Epithelial cell of esophagus (primary cell): Measurements from ENCODE around the gene SAMD11.
A peak's percentile ranks its signal among the peaks of the same experiment; 100 is the strongest.

ENCODE experiments used
- DNase-seq: peaks from one replicate; pipeline ENCODE4 v3.0.0; 2010; ENCODE audit warnings: low read depth
- H3K4me3 ChIP-seq: 2 replicates; pipeline ENCODE4 v1.5.1; 2011; ENCODE audit warnings: mild to moderate bottlenecking, low read length, control low read depth
- TF ChIP-seq, protein P1 (sequence below): IDR thresholded peaks from 2 replicates; pipeline ENCODE4 v1.5.1; 2011; ENCODE audit warnings: low read depth, mild to moderate bottlenecking, low read length, control low read depth, inconsistent platforms; ENCODE audit not compliant: insufficient read depth; ENCODE audit errors: missing control alignments

The SAMD11 gene

DNA sequence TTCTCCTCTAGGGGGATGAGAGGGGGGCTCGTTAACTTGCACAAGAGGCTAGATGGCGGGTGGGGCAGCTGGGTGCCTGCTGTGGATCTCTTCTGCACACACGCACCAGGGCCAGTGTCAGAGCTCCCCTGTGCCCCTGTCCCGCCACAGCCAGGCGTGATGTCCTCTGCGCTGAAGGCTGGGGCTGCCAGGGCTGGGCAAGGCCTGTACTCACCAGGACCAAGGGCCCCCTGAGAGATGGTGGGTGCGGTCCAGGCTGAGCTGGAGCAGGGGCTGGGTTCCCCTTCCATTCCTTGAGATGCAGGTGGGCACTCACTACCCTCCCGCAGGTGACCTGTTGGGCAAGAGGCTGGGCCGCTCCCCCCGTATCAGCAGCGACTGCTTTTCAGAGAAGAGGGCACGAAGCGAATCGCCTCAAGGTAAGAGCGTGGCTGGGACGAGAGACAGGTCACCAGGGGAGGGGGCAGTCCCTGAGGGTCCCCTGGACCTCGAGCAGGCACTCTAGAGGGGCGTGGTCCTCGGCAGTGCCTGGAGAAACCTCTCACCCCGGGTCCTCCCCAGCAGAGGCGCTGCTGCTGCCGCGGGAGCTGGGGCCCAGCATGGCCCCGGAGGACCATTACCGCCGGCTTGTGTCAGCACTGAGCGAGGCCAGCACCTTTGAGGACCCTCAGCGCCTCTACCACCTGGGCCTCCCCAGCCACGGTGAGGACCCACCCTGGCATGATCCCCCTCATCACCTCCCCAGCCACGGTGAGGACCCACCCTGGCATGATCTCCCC is 15.2 kb downstream of the SAMD11 start:
- TF ChIP-seq, protein P1, sequence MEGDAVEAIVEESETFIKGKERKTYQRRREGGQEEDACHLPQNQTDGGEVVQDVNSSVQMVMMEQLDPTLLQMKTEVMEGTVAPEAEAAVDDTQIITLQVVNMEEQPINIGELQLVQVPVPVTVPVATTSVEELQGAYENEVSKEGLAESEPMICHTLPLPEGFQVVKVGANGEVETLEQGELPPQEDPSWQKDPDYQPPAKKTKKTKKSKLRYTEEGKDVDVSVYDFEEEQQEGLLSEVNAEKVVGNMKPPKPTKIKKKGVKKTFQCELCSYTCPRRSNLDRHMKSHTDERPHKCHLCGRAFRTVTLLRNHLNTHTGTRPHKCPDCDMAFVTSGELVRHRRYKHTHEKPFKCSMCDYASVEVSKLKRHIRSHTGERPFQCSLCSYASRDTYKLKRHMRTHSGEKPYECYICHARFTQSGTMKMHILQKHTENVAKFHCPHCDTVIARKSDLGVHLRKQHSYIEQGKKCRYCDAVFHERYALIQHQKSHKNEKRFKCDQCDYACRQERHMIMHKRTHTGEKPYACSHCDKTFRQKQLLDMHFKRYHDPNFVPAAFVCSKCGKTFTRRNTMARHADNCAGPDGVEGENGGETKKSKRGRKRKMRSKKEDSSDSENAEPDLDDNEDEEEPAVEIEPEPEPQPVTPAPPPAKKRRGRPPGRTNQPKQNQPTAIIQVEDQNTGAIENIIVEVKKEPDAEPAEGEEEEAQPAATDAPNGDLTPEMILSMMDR, result no peak
- DNase-seq, result no peak
- H3K4me3 ChIP-seq, result no peak overlapping the region

DNA sequence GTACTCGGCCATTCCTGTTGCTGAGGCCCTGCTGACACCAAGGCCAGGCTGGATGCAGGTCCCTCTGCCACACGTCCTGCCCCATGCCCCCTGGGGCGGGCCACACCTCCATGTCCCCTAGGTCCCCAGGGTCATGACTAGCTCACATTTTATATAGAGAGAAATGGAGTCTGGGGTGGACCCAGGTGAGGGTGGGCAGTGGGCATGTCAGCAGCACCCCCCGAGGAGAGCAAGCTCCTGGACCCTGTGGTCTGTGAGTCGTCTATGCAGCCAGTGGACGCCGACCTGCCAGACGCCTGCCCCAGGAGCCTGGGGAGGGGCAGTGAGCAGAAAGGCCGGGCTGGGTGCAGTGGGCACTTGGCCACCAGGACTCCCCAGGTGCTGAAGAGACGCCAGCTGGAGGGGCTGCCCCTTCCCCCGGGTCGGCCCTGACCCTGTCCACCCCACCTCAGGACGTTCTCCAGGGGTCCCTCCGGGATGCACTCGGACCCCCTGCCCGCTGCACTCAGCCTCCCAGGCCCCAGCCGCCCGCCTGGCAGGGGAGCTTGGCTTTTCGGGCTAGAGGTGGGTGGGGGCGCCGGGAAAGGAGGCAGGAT is 15.9 kb downstream of the SAMD11 start:
- no peak for DNase-seq
- H3K4me3 ChIP-seq, result no peak overlapping the region
- TF ChIP-seq, protein P1, result no peak

DNA sequence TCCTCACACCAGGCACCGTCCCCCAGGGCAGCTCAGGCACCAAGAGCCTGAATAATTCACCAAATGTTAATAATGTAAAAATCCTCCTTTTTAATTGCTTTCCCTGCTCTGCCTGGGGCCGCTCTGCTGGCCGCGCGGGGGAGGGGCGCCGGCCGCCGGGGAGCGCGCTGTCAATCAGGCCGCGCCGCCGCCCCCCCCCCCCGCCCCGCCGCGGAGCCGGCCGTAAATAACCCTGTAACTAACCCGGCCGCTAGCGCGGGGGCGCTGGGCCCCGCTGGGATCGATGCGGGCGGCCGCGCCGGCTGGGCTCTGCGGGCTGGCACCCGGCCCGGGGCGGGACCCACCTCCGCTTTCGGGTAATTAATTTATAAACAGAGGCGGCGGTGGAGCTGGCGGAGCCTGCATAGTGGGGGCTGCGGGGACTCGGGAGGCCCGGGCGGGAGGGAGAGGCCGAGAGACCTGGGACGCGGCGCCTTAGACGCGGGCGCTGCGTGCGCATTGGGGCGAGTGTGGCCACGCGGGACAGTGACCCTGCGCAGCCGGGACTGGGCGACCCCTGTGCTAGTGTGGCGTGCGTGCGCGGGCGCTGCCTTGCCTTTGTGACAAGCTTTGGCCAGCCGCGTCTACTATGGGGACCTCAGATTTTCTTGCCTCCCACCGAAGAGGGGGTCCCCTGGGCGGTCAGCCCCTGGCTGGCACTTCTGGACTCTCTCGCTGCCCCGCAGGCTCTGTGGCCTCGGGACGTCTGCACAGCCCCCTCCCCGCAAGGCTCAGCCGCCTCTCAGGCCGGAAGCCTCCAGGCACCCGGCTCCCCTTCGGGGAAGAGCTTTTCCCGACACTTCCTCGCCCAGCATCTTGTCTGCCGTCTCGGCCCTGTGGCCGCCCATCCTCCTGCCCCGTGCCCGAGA is 16.6 kb downstream of the SAMD11 start:
- TF ChIP-seq, protein P1, result no peak
- peak overlapping the region; percentile 13 for H3K4me3 ChIP-seq
- DNase-seq, result peak; percentile 19

DNA sequence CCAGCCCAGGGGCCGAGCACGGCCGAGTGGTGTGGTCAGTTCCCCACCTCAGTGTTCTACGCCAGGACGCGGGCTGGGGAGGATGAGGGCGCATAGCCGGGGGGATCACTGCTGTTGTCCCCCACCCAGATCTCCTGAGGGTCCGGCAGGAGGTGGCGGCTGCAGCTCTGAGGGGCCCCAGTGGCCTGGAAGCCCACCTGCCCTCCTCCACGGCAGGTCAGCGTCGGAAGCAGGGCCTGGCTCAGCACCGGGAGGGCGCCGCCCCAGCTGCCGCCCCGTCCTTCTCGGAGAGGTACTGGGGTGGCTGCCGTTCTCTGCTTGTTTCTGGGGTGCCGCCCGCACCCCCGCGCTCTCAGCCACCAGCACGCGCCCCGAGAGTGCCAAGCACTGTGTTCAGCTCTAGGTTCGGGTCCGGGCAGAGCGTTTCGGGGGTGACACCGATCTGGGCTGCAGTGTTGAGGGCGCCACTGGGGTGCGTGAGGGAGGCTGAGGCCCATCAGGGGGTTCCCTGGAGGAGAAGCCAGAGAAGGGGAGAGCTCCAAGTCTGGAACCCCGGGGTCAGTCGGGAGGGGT is 17.4 kb downstream of the SAMD11 start:
- TF ChIP-seq, protein P1, result no peak
- no peak for DNase-seq
- H3K4me3 ChIP-seq, result no peak overlapping the region

DNA sequence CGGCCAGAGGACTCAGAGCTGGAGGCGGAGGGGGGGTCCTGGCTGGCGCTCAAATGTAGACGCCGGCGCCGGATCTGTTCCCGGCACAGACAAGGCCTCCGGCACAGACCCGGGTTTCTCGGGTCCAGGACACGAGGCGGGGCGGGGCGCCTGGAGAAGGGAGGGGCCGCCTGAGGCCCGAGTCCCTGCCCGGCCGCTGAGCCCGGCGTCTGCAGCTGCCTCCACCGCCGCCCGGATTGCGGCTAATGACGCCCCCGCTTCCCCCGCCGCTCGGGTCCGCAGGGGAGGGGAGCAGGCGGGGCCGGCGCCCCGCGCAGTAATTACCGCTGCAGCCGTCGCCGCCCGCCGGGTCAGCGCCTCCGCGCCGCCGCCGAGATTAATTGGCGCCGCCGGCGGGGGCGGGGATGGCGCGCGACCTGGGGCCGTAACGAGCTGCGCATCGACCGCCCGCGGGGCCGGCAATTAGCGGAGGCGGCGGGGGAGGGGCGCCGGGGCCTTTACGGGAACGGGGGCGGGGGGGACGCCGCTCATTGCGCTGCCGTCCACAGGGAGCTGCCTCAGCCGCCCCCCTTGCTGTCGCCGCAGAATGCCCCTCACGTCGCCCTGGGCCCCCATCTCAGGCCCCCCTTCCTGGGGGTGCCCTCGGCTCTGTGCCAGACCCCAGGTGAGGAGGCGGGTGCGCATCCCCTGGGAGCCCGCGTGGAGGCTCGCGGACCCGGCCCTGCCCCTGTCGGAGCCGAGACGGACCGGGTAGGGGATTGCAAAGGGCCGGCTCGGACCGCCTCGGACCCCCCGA is 18.1 kb downstream of the SAMD11 start:
- H3K4me3 ChIP-seq, result no peak overlapping the region
- TF ChIP-seq, protein P1, result no peak
- peak; percentile 50 for DNase-seq

DNA sequence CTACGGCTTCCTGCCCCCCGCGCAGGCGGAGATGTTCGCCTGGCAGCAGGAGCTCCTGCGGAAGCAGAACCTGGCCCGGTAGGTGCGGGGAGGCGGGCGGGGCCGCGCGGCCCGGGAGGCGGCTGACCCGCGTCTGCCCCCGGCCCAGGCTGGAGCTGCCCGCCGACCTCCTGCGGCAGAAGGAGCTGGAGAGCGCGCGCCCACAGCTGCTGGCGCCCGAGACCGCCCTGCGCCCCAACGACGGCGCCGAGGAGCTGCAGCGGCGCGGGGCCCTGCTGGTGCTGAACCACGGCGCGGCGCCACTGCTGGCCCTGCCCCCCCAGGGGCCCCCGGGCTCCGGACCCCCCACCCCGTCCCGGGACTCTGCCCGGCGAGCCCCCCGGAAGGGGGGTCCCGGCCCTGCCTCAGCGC is 18.7 kb downstream of the SAMD11 start:
- TF ChIP-seq, protein P1, result no peak
- no peak overlapping the region for H3K4me3 ChIP-seq
- DNase-seq, result no peak
